Measurements from ENCODE around the gene NFE2.
"Not testable (repeated sequence)": the region's sequence is repeated elsewhere in the genome, so short reads cannot be mapped to it uniquely, and the experiment has no call there.

NFE2 gene

GRCh38 chr12:54321363-54321762 lies 20.5 kb upstream of the NFE2 start:
- no peak for DNase-seq (ENCODE audit: low read depth)
- no peak overlapping the region for H3K4me3 ChIP-seq (ENCODE audit: low read depth, low read length)
- TF ChIP-seq POLR2A (IDR thresholded peaks at IDR 0.05; ENCODE audit: extremely low read depth, insufficient read length) (no peak), CTCF (IDR thresholded peaks at IDR 0.05; ENCODE audit: low read depth, low read length) (no peak), MYC (IDR thresholded peaks at IDR 0.05; ENCODE audit: low read depth, low read length) (no peak)
- TF ChIP-seq, protein P1, sequence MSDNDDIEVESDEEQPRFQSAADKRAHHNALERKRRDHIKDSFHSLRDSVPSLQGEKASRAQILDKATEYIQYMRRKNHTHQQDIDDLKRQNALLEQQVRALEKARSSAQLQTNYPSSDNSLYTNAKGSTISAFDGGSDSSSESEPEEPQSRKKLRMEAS (IDR thresholded peaks at IDR 0.05; ENCODE audit: low read depth, low read length), result no peak

DNA sequence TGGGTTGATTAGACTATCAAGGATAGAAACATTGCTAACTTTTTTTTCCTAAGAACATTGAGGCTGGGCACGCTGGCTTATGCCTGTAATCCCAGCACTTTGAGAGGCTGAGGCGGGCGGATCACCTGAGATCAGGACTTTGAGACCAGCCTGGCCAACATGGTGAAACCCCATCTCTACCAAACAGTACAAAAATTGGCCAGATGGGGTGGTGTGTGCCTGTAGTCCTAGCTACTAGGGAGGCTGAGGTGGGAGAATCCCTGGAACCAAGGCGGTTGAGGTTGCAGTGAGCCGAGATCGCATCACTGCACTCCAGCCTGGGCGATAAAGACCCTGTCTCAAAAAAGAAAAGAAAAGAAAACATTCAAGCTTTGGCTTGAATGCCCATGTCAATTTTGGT lies 11.5 kb upstream of the NFE2 start:
- not testable (repeated sequence) for DNase-seq (ENCODE audit: low read depth); H3K4me3 ChIP-seq (ENCODE audit: low read depth, low read length)

DNA sequence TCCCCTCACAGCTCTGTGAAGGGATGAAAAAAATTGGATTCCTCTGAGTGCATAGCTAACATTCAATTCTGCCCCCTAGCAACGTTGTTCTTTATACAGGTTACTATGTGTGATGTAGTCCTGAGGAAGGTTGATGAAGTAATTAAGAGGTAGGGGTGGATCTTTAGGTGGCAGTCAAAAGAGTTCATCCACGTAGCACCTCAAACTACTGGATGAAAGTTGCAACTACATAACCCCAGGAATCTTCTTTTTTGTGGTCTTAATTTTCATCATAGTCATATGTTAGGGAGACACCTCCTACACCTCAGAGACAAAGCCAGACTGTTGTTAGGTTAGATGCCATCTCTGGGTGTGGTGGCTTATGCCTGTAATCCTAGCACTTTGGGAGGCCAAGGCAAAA lies 10.2 kb upstream of the NFE2 start:
- no peak overlapping the region for H3K4me3 ChIP-seq (ENCODE audit: low read depth, low read length)
- no peak for DNase-seq (ENCODE audit: low read depth)
- no peak for TF ChIP-seq POLR2A (IDR thresholded peaks at IDR 0.05; ENCODE audit: extremely low read depth, insufficient read length)
- TF ChIP-seq, protein P1 (IDR thresholded peaks at IDR 0.05; ENCODE audit: low read depth, low read length), result no peak
- TF ChIP-seq MYC (IDR thresholded peaks at IDR 0.05; ENCODE audit: low read depth, low read length), result no peak
- TF ChIP-seq CTCF (IDR thresholded peaks at IDR 0.05; ENCODE audit: low read depth, low read length), result no peak

- DNase-seq (ENCODE audit: low read depth), result peak; percentile 98
- H3K4me3 ChIP-seq (ENCODE audit: low read depth, low read length), result no peak overlapping the region
- TF ChIP-seq CTCF (IDR thresholded peaks at IDR 0.05; ENCODE audit: low read depth, low read length) (no peak), POLR2A (IDR thresholded peaks at IDR 0.05; ENCODE audit: extremely low read depth, insufficient read length) (no peak), MYC (IDR thresholded peaks at IDR 0.05; ENCODE audit: low read depth, low read length) (0 out of 2 replicates have a peak, but pooled peaks have one; percentile 12)
- TF ChIP-seq, protein P1 (IDR thresholded peaks at IDR 0.05; ENCODE audit: low read depth, low read length), result no peak
These were observed 6.3 kb upstream of the NFE2 start for GRCh38 chr12:54306925-54307741.

GRCh38 chr12:54304187-54304810 lies 3.5 kb upstream of the NFE2 start:
- peak; percentile 100 for DNase-seq (ENCODE audit: low read depth)
- TF ChIP-seq POLR2A (IDR thresholded peaks at IDR 0.05; ENCODE audit: extremely low read depth, insufficient read length) (peak; percentile 21), MYC (IDR thresholded peaks at IDR 0.05; ENCODE audit: low read depth, low read length) (peak; percentile 11), CTCF (IDR thresholded peaks at IDR 0.05; ENCODE audit: low read depth, low read length) (no peak)
- H3K4me3 ChIP-seq (ENCODE audit: low read depth, low read length), result peak overlapping the region; percentile 30

DNA sequence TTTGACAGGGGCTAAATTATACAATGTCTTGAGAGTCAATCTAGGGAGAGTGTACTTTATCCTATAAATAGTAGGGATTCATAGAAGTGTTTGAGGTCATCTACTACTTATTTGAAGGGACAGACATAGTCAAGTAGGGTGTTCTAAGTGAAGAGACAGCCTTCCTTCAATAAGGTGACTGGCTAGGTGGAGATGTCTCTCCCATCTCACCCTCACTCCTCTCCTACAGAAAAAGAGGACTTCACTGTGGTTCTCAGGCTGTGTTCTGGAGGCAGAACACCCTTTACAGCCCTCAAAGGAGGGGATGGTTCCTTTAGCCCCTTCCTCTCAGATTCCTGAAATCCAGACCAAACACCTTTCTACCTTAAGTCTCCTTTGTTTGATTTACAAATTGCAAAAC lies 2.8 kb upstream of the NFE2 start:
- no peak for DNase-seq (ENCODE audit: low read depth)
- peak overlapping the region; percentile 30 for H3K4me3 ChIP-seq (ENCODE audit: low read depth, low read length)
- TF ChIP-seq MYC (IDR thresholded peaks at IDR 0.05; ENCODE audit: low read depth, low read length) (no peak), CTCF (IDR thresholded peaks at IDR 0.05; ENCODE audit: low read depth, low read length) (no peak)

All from NB4 (cell line).